ENCODE results near the gene TEX22. TPM values are rescaled to one million over a fixed set of nuclear protein-coding genes. Genes with fewer than 3 reads are reported as not detected.

The TEX22 gene
- total and polyA plus RNA-seq, 2 donors from 2014 or later = 1.5 to 3.3 TPM

GRCh38 chr14:105424861-105425260 lies 26.5 kb downstream of the TEX22 start:
- H3K4me3 ChIP-seq (ENCODE audit: low read length in 3 of 3) = no peak overlapping the region
- no peaks in the 10 kb centered on the region for H3K27me3 ChIP-seq (ENCODE audit: control insufficient read depth, insufficient read depth, low read length)
- H3K27ac ChIP-seq (ENCODE audit: low read depth in 2 of 2, low read length in 2 of 2) = no peak overlapping the region
- no peak for TF ChIP-seq CTCF (IDR thresholded peaks at IDR 0.05; ENCODE audit: borderline replicate concordance, extremely low read depth, insufficient read depth)
- peaks cover 0 to 11% (median 0%) of the 10 kb centered on the region in 3 donors for H3K4me1 ChIP-seq (ENCODE audit: control insufficient read depth in 2 of 3, insufficient read depth in 2 of 3, low read depth in 1 of 3, low read length in 3 of 3)
- peaks cover 0 to 3% (median 0%) of the 10 kb centered on the region in 3 donors for H3K9me3 ChIP-seq (ENCODE audit: control insufficient read depth in 2 of 3, insufficient read depth in 1 of 3, low read length in 3 of 3)
- no peak overlapping the region for H3K9ac ChIP-seq (ENCODE audit: low read length in 3 of 3)
- no peak for DNase-seq
- intact Hi-C loops (cut with DNase I) = no loop called here
- H3K36me3 ChIP-seq (ENCODE audit: control insufficient read depth in 2 of 3, insufficient read depth in 3 of 3, low read length in 3 of 3) = peaks cover 0 to 4% (median 0%) of the 10 kb centered on the region in 3 donors
- no peak for FAIRE-seq

GRCh38 chr14:105425823-105426247 lies 27.5 kb downstream of the TEX22 start:
- H3K9ac ChIP-seq (ENCODE audit: low read length in 3 of 3) = no peak overlapping the region
- no peak overlapping the region for H3K4me3 ChIP-seq (ENCODE audit: low read length in 3 of 3)
- peaks cover 0 to 10% (median 0%) of the 10 kb centered on the region in 3 donors for H3K4me1 ChIP-seq (ENCODE audit: control insufficient read depth in 2 of 3, insufficient read depth in 2 of 3, low read depth in 1 of 3, low read length in 3 of 3)
- H3K27me3 ChIP-seq (ENCODE audit: control insufficient read depth, insufficient read depth, low read length) = no peaks in the 10 kb centered on the region
- intact Hi-C loops (cut with DNase I) = no loop called here
- TF ChIP-seq CTCF (IDR thresholded peaks at IDR 0.05; ENCODE audit: borderline replicate concordance, extremely low read depth, insufficient read depth) = no peak
- no peak for FAIRE-seq
- no peak overlapping the region for H3K27ac ChIP-seq (ENCODE audit: low read depth in 2 of 2, low read length in 2 of 2)
- DNase-seq = peak in 1 of 5 donors; percentile 35
- peaks cover 0 to 4% (median 0%) of the 10 kb centered on the region in 3 donors for H3K36me3 ChIP-seq (ENCODE audit: control insufficient read depth in 2 of 3, insufficient read depth in 3 of 3, low read length in 3 of 3)
- H3K9me3 ChIP-seq (ENCODE audit: control insufficient read depth in 2 of 3, insufficient read depth in 1 of 3, low read length in 3 of 3) = peaks cover 0 to 3% (median 0%) of the 10 kb centered on the region in 3 donors

- FAIRE-seq (no peak), DNase-seq (no peak)
- Histone ChIP-seq H3K9me3 (ENCODE audit: control insufficient read depth in 2 of 3, insufficient read depth in 1 of 3, low read length in 3 of 3) (peaks cover 0 to 3% (median 0%) of the 10 kb centered on the region in 3 donors), H3K36me3 (ENCODE audit: control insufficient read depth in 2 of 3, insufficient read depth in 3 of 3, low read length in 3 of 3) (peaks cover 0 to 4% (median 0%) of the 10 kb centered on the region in 3 donors), H3K4me1 (ENCODE audit: control insufficient read depth in 2 of 3, insufficient read depth in 2 of 3, low read depth in 1 of 3, low read length in 3 of 3) (peaks cover 0 to 2% (median 0%) of the 10 kb centered on the region in 3 donors), H3K4me3 (ENCODE audit: low read length in 3 of 3) (no peak overlapping the region), H3K9ac (ENCODE audit: low read length in 3 of 3) (no peak overlapping the region), H3K27me3 (ENCODE audit: control insufficient read depth, insufficient read depth, low read length) (no peaks in the 10 kb centered on the region), H3K27ac (ENCODE audit: low read depth in 2 of 2, low read length in 2 of 2) (no peak overlapping the region)
- intact Hi-C loops (cut with DNase I) = no loop called here
- no peak for TF ChIP-seq CTCF (IDR thresholded peaks at IDR 0.05; ENCODE audit: borderline replicate concordance, extremely low read depth, insufficient read depth)
Observed at GRCh38 chr14:105426416-105427130, 28.2 kb downstream of the TEX22 start.
